ENCODE measurements around the gene KBTBD8. TPM values are rescaled to one million over a fixed set of nuclear protein-coding genes. Genes with fewer than 3 reads are reported as not detected.

KBTBD8 gene
- total RNA-seq, 2 donors from 2014 or later: 3.5 to 6.2 TPM

DNA sequence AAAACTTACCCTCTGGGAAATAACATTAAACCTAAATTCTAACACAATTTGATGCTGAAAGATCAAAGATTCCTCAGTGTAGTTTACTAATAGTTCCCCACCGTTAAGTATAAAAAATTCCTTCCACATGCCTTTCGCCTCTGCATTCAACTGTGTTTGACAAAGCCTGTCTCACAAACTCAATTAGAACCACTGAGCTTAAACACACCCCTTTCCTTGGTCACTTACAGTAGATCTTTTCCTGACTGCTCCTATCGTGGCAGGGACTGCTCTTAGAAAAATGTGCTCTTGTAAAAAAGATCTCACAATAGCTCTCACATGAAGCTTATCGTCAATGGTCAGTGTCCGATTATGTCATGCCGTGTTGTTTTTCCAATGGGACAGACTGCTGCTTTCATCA, 8.9 kb upstream of the KBTBD8 start:
- DNase-seq: no peak
- Histone ChIP-seq H3K4me3 (ENCODE audit: low read length) (peak overlapping the region; percentile 4), H3K27me3 (ENCODE audit: control insufficient read depth, insufficient read depth, low read length, poor library complexity, severe bottlenecking) (no peaks in the 10 kb centered on the region), H3K9me3 (ENCODE audit: control insufficient read depth, low read length) (no peaks in the 10 kb centered on the region), H3K4me1 (ENCODE audit: control insufficient read depth, insufficient read depth, low read length) (peaks cover 11% of the 10 kb centered on the region), H3K27ac (ENCODE audit: low read depth, low read length) (peak overlapping the region; percentile 64), H3K9ac (ENCODE audit: extremely low read depth, low read length, poor library complexity, severe bottlenecking) (no peak overlapping the region), H3K36me3 (ENCODE audit: control insufficient read depth, insufficient read depth, low read length) (no peaks in the 10 kb centered on the region)
- H3K4me1 Mint-ChIP-seq: peaks cover 16% of the 10 kb centered on the region
- peak overlapping the region; percentile 83 for H3K27ac Mint-ChIP-seq
- no peaks in the 10 kb centered on the region for H3K27me3 Mint-ChIP-seq (ENCODE audit: insufficient read depth)
- H3K36me3 Mint-ChIP-seq (ENCODE audit: low read depth): no peaks in the 10 kb centered on the region
- 11 to 38% methylated on average over 2 to 6 of the region's 6 CpGs for WGBS, 2 experiments (ENCODE audit: insufficient coverage in 1 of 2, insufficient read length in 1 of 2)
- H3K4me3 Mint-ChIP-seq: no peak overlapping the region
- no peaks in the 10 kb centered on the region for H3K9me3 Mint-ChIP-seq
- TF ChIP-seq, protein P1, sequence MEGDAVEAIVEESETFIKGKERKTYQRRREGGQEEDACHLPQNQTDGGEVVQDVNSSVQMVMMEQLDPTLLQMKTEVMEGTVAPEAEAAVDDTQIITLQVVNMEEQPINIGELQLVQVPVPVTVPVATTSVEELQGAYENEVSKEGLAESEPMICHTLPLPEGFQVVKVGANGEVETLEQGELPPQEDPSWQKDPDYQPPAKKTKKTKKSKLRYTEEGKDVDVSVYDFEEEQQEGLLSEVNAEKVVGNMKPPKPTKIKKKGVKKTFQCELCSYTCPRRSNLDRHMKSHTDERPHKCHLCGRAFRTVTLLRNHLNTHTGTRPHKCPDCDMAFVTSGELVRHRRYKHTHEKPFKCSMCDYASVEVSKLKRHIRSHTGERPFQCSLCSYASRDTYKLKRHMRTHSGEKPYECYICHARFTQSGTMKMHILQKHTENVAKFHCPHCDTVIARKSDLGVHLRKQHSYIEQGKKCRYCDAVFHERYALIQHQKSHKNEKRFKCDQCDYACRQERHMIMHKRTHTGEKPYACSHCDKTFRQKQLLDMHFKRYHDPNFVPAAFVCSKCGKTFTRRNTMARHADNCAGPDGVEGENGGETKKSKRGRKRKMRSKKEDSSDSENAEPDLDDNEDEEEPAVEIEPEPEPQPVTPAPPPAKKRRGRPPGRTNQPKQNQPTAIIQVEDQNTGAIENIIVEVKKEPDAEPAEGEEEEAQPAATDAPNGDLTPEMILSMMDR (conservative IDR thresholded peaks at IDR 0.05): no peak

GRCh38 chr3:66989860-66990696, 8.0 kb upstream of the KBTBD8 start:
- Histone ChIP-seq H3K27ac (ENCODE audit: low read depth, low read length) (no peak overlapping the region), H3K27me3 (ENCODE audit: control insufficient read depth, insufficient read depth, low read length, poor library complexity, severe bottlenecking) (no peaks in the 10 kb centered on the region), H3K4me1 (ENCODE audit: control insufficient read depth, insufficient read depth, low read length) (peaks cover 11% of the 10 kb centered on the region), H3K9me3 (ENCODE audit: control insufficient read depth, low read length) (no peaks in the 10 kb centered on the region), H3K9ac (ENCODE audit: extremely low read depth, low read length, poor library complexity, severe bottlenecking) (no peak overlapping the region), H3K4me3 (ENCODE audit: low read length) (peak overlapping the region; percentile 4), H3K36me3 (ENCODE audit: control insufficient read depth, insufficient read depth, low read length) (no peaks in the 10 kb centered on the region)
- Mint-ChIP-seq H3K27ac (peak overlapping the region; percentile 44), H3K36me3 (ENCODE audit: low read depth) (no peaks in the 10 kb centered on the region), H3K9me3 (no peaks in the 10 kb centered on the region), H3K4me3 (no peak overlapping the region), H3K27me3 (ENCODE audit: insufficient read depth) (no peaks in the 10 kb centered on the region), H3K4me1 (peaks cover 16% of the 10 kb centered on the region)
- TF ChIP-seq, protein P1 (conservative IDR thresholded peaks at IDR 0.05): peak; percentile 70
- WGBS, 2 experiments (ENCODE audit: insufficient coverage in 1 of 2, insufficient read length in 1 of 2): 89 to 93% methylated on average over 5 to 7 of the region's 7 CpGs
- DNase-seq: no peak

- H3K4me1 ChIP-seq (ENCODE audit: control insufficient read depth, insufficient read depth, low read length): peaks cover 11% of the 10 kb centered on the region
- H3K27ac Mint-ChIP-seq: no peak overlapping the region
- peaks cover 16% of the 10 kb centered on the region for H3K4me1 Mint-ChIP-seq
- 100% methylated on average over 1 of the region's 1 CpG for whole genome bisulfite sequencing, 2 experiments (ENCODE audit: insufficient coverage in 1 of 2, insufficient read length in 1 of 2)
- H3K9ac ChIP-seq (ENCODE audit: extremely low read depth, low read length, poor library complexity, severe bottlenecking): no peak overlapping the region
- H3K36me3 Mint-ChIP-seq (ENCODE audit: low read depth): no peaks in the 10 kb centered on the region
- no peaks in the 10 kb centered on the region for H3K27me3 ChIP-seq (ENCODE audit: control insufficient read depth, insufficient read depth, low read length, poor library complexity, severe bottlenecking)
- H3K4me3 Mint-ChIP-seq: no peak overlapping the region
- no peaks in the 10 kb centered on the region for H3K9me3 ChIP-seq (ENCODE audit: control insufficient read depth, low read length)
- H3K27ac ChIP-seq (ENCODE audit: low read depth, low read length): no peak overlapping the region
- H3K9me3 Mint-ChIP-seq: no peaks in the 10 kb centered on the region
- TF ChIP-seq, protein P1 (conservative IDR thresholded peaks at IDR 0.05): no peak
- DNase-seq: no peak
- no peaks in the 10 kb centered on the region for H3K36me3 ChIP-seq (ENCODE audit: control insufficient read depth, insufficient read depth, low read length)
- no peaks in the 10 kb centered on the region for H3K27me3 Mint-ChIP-seq (ENCODE audit: insufficient read depth)
- no peak overlapping the region for H3K4me3 ChIP-seq (ENCODE audit: low read length)
Measured at GRCh38 chr3:66991459-66991858, 6.6 kb upstream of the KBTBD8 start.

Data from endodermal cell (in vitro differentiated cells).